Measurements from ENCODE around the gene STXBP6.

Gene STXBP6

GRCh38 chr14:25015761-25016160 is 34.2 kb downstream of the STXBP6 start:
- no peak for DNase-seq (ENCODE audit: low read depth, low spot score)

- no peak for DNase-seq (ENCODE audit: low read depth, low spot score)
Observed at GRCh38 chr14:25014440-25014839, 35.5 kb downstream of the STXBP6 start.

DNA sequence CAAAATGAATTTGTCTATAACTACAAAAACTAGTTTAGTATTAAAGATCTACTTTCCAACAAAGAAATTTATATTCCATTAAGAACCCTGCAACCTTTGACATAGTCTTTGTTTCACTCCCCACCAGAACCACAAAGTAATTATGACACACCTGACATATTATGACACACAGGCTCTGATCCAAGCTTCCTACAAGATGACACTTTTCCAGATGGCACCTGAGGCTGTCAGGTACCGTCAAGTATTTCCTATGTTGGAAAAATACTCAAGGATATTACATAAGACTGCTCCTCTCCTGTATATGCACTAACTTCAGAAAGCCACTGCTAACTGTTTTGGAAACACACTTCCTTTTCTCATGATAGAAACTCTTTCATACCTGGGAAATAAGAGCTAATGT is 38.9 kb downstream of the STXBP6 start:
- no peak for DNase-seq (ENCODE audit: low read depth, low spot score)

DNA sequence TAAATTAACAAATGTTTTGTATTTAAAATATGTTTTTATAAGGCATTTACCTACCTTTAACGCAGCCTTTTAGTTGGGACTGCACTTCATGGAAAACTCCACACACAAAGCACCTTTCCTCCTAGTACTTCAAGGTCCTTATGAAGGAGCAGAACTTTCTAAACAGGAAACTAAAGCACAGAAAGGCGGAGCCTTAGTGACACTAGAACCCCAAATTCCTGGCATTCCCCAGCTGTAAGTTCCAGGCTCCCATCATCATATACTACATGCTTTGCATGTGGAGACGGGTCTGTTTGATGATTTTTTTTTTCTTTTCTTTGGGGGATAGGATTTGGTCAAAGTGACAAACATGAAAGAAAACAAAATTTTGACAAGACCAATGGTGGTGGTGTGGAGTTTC is 39.5 kb downstream of the STXBP6 start:
- DNase-seq (ENCODE audit: low read depth, low spot score): no peak

GRCh38 chr14:25009891-25010290 is 40.1 kb downstream of the STXBP6 start:
- no peak for DNase-seq (ENCODE audit: low read depth, low spot score)

DNA sequence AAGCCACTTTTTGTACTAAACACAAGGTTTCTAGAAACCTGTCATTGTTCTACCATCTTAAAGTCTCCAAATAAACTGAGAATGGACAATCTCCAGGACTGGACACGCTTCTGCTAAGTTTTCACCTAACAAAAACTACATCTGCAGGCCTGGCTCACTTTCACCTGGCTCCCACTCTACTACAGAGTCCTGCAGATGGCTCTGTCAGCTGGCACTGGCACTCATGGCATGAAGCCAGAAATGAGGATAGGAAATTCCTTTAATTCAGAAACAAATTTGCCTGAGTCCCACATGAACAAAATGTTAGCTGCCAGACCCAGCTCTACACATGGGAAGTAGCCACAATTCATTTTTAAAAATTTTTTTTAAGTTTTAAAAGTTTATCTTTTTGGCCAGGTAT is 42.1 kb downstream of the STXBP6 start:
- DNase-seq (ENCODE audit: low read depth, low spot score): no peak

GRCh38 chr14:25006961-25007795 is 42.8 kb downstream of the STXBP6 start:
- no peak for DNase-seq (ENCODE audit: low read depth, low spot score)

GRCh38 chr14:25006031-25006430 is 43.9 kb downstream of the STXBP6 start:
- DNase-seq (ENCODE audit: low read depth, low spot score): no peak

DNA sequence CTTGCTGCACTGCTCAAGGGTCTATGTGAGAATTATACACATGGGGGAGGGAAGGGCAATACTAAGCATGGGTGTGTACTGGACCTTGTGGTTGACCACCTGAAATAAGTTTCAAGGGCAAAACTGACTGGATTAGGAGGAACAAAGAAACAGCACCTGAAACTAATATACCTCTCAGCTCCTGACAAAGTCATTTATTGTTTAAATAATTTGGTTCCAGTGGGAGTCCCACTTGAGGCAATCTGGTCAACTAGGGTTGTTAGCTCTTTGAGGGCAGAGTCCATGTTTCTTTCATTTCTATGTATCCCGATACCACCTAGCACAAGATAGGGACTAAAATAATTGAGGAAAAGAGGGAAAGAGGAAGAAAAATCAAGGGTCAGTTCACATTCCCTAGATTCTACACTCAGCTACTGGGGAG is 45.5 kb downstream of the STXBP6 start:
- DNase-seq (ENCODE audit: low read depth, low spot score): no peak

DNA sequence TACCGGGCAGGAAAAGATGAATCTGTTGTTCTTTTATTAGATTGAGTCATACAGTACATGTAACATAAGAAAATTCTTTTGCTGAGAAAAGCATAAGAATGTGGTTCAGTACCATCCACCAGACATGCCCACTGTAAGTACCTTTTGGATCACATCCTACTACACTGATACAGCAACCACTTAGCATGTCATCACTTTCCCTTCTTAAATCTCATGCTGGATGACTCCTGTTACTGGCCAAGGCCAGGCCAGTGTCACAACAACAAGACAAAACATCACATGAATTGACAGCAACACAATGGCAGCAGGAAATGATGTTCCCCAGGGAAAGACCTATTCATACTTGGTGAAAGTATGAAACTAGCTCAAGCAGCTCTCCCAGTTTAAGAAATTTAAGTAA is 46.4 kb downstream of the STXBP6 start:
- DNase-seq (ENCODE audit: low read depth, low spot score): no peak

- DNase-seq (ENCODE audit: low read depth, low spot score): no peak
Observed at GRCh38 chr14:25001601-25002000, 48.3 kb downstream of the STXBP6 start.

DNA sequence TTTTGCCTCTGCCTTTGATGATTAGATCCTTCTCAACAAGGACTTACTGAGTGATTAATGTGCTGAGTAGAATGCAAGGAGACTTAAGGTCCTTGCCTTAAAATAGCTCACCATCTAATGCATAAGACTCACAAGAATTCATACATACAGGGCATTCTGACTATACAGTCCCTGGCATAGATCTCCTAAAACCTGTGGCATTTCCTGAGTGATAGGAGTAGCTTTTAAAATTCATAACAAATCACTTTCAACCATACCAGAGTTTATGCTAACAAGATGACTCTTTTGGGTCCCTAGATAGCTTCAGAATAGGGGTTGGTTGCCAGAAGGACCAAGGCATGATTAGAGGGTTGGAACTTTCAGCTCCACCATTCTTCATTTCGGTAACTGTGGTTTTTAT is 48.8 kb downstream of the STXBP6 start:
- no peak for DNase-seq (ENCODE audit: low read depth, low spot score)

GRCh38 chr14:24999157-24999556 is 50.8 kb downstream of the STXBP6 start:
- DNase-seq (ENCODE audit: low read depth, low spot score): no peak

DNA sequence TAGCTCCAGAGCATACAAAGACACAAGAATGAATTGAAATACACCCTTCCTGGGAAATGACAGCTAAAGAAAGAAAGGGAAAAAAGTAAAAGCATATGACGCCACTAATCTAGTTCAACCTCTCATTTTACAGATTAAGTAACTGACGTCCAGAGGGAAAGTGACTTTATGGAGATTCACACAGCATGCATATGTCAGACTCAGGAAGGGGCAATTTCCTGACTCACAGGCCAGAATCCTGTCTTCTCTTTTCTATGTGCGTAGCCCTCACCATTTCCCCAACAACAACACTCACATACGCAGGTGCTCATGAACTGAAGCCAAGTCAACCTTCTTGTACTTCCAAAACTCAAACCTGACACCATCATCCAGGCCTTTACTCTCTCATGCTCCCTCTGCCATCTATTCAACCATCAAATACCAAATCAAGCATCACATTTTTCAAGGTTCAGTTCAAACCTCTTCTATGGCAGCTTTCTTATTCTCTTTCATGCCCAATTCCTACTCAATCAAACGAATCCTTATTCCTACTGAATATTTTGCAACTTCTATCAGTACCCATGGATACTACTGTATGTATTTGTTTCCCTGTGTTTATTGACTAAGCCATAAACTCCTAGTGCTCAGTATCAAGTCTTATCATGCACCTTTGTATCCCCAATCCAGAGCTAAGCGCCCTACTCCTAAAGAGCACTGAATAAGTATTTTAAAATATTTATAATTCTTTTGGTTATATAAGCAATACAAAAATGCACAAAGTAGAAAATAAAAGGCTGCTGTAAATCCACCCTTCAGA is 52.8 kb downstream of the STXBP6 start:
- DNase-seq (ENCODE audit: low read depth, low spot score): no peak

- DNase-seq (ENCODE audit: low read depth, low spot score): no peak
Observed at GRCh38 chr14:24995016-24995415, 54.9 kb downstream of the STXBP6 start.

GRCh38 chr14:24993631-24994030 is 56.3 kb downstream of the STXBP6 start:
- no peak for DNase-seq (ENCODE audit: low read depth, low spot score)

GRCh38 chr14:24992624-24993360 is 57.2 kb downstream of the STXBP6 start:
- DNase-seq (ENCODE audit: low read depth, low spot score): no peak

DNA sequence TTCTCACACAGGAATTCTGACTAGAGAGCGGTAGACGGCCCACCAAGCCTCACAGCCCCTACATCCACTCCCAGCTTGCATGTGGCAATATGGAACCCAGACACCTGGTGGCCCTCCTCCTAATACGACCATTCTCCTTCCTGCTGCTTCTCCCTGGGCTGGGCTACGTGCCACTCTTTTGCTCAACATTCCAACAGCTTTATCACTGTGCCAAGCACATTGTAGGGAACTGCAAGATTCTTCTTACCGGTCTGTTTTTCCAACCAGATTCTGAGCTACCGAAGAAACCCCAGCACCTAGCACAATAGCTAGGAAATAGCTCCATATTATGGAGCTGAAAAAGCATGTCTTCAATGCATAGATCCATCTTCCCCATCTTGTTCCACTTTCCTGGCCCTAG is 58.1 kb downstream of the STXBP6 start:
- no peak for DNase-seq (ENCODE audit: low read depth, low spot score)

- no peak for DNase-seq (ENCODE audit: low read depth, low spot score)
Observed at GRCh38 chr14:24991288-24991687, 58.7 kb downstream of the STXBP6 start.

GRCh38 chr14:24990773-24991172 is 59.2 kb downstream of the STXBP6 start:
- DNase-seq (ENCODE audit: low read depth, low spot score): no peak

- DNase-seq (ENCODE audit: low read depth, low spot score): no peak
Observed at GRCh38 chr14:24990050-24990449, 59.9 kb downstream of the STXBP6 start.

DNA sequence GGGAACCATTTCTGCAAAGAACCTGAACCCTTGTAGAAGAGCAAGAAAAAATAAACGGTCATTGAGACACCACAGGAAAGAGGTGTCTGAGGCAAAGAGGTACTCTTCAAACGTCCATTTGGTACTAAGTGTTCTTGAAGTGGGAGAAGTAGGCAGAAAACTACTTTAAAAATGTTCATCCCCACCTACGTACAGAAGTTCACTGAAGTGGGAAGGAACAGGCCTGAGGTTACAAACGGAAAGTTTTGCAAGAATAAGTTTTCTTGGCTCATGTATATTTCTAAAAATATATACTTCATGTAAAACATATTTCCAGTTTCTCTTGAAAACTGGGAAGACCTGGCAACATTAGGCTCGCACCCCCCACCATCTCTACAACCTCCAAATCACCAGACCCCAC is 61.2 kb downstream of the STXBP6 start:
- DNase-seq (ENCODE audit: low read depth, low spot score): no peak

All from smooth muscle cell of the brain vasculature (primary cell).